ENCODE measurements around the gene HTT.
A peak's percentile ranks its signal among the peaks of the same experiment; 100 is the strongest.

HTT gene

DNA sequence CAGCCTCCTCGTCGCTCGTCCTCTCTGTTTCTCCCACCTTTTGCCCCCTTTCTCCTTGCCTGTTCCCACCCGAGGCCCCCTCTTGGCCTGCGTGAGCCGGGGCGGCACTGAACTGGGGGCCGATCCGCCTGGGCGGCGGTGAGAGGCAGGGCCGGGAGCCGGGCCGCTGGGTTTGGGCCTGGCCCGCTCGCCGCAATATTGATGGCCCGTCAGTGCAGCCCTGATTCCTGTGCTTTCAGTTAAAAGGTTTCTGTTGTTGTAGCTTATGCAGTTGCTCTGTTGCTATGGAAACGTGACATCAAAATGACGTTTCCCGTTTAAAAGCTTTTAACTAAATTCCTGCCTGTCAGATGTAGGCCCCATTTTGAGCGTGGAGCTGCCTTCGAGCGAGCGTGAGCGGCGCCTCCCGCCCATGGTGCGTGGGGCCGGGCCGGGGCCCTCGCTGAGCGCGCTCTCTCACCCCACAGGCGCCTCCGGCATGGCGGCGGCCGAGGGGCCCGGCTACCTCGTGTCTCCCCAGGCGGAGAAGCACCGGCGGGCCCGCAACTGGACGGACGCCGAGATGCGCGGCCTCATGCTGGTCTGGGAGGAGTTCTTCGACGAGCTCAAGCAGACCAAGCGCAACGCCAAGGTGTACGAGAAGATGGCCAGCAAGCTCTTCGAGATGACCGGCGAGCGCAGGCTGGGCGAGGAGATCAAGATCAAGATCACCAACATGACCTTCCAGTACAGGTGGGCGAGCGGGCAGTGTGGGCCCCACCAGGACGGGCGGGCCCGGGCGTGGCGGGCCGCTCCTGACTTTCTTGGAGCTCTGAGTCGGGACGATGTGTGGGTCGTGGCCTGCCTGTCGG, 174.6 kb downstream of the HTT start, which contains the start of gene MSANTD1:
Gene MSANTD1, plus strand, starts transcription at position 349 of the 851 bp plus-strand sequence. Its CDS starts 64 bp downstream, at position 413.
- peak; percentile 38 for DNase-seq (ENCODE audit: low read depth)

- no peak for DNase-seq (ENCODE audit: low read depth)
These were observed 175.4 kb downstream of the HTT start for GRCh38 chr4:3249711-3250437.

GRCh38 chr4:3250438-3250955, 176.0 kb downstream of the HTT start:
- DNase-seq (ENCODE audit: low read depth) = no peak

DNA sequence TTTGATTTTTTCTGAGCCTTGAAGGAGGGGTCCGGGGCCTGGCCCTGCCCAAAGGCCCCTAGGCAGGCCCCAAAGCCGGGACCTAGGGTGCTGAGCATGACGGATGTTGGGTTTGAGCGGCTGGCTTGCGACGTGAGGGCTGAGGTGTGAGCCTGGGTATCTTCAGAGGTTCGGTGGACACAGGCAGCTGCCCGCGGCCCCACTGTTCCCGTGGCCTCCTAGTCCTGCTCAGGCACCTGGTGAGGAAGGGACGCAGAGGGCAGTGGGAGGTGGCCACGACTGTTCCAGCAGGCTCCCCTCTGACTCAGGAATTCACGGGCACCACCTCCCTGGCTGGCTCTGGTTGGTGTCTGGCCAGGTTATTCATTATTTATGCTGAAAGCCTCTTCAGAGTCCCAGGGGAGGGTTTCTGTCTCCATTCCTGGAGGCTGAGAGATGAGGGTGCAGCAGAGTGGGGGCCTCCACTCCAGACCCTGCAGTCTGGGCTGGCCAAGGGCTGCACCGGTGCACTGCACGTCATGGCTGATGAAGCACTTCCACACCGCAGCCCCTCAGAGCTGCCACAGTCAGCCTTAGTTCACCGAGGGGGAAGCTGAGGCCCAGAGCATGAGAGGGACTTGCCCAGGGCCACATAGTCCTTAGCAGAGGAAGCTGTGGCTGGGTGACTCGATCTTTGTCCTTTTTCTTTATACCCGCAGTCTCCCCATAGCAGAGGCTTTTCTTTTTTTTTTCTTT, 176.6 kb downstream of the HTT start:
- no peak for DNase-seq (ENCODE audit: low read depth)

DNA sequence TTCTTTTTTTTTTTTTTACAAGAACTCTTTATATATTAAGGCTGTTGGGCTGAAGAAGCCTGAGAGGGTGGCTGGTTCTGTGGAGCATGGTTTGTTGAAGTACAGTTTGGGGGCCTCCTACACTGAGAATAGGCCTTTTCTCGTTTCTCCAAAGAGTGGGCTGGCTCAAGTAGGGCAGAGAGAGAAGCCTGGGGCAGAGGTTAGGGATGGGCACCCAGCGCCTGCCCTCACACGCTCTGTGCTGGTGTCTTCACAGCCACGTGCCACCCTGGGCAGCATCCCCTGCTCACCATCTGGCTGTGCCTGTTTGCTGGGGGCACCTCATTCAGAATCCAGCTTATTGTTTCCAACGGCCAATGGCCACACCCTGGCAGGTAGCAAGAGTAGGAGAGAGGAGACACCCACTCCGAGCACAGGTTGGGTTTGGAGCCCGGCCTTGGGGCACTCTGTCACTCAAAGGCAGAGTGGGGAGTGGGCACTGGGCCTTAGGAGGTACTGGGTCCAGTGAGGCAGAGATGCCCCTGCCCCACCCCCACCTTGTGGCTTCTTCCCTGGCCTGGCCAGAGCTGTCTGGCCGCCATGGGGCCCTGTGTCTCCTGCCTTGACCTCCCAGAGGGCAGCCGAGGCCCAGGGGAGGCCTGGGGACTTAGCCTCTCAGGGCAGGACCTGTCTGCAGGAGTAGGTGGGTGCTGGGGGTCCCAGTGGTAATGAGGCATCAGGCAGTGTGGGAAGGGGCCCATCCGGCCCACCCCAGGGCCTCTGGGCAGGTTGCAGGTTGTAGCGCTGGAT, 177.4 kb downstream of the HTT start:
- DNase-seq (ENCODE audit: low read depth) = no peak

DNA sequence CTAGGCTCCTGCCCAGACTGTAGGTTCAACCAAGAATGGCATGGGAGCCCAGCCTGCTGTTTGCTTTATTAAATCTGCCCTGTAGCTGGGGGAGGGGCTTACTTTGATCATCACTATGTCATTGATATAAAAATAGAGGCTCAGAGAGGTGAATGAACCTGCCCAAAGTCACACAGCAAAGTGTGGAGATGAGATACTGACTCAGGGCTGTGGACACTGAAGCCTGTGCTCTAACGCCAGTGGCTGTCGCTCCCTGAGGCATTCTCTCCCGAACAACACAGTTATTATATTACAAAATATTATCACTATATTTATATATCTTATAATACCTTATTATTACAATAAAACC, 178.0 kb downstream of the HTT start:
- DNase-seq (ENCODE audit: low read depth) = no peak

DNA sequence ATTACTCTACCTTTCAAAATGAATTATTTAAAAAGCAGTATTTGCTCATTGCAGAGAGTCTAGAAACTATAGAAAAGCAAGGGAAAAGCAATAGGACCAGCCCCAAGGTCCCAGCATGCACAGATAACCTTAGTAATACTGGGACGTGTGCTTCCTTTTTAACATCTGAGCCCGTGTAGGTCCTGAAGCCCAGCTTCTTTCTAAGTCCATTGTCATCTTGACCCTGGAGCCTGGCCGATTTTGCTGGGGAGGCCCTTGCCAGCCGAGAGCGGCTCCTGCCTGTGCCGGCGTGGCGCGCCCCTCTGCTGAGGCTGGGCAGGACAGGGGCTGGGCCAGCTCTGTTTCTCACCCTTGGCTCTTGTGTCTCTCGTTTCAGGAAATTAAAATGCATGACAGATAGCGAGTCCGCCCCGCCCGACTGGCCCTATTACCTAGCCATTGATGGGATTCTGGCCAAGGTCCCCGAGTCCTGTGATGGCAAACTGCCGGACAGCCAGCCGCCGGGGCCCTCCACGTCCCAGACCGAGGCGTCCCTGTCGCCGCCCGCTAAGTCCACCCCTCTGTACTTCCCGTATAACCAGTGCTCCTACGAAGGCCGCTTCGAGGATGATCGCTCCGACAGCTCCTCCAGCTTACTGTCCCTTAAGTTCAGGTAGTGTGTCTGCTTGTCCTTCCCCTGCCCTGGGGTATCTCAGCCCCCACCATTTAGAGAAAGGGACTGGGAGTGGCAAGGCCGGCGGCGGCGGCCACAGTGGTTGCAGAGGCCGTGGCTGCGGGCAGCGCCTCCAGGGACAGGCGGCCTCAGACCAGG, 178.6 kb downstream of the HTT start:
- DNase-seq (ENCODE audit: low read depth) = no peak

DNA sequence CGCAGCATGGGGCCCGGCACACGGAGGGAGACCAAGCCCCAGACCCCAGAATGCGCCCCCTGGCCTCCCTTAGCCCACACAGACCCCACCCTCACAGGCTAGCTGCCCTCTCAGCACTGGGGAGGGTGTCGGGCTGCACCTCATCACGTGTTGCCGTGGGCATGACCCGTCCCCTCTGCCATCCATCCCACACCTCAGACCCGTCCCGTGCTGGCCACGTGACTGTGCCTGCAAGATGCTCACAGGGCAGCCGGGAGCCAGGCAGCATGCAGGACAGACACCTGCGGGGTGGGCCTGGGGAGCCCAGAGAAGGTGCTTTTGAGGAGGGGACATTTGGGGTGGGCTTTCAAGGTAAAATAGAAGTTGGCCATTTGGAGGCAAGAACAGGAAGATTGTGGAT, 179.3 kb downstream of the HTT start:
- no peak for DNase-seq (ENCODE audit: low read depth)

- no peak for DNase-seq (ENCODE audit: low read depth)
These were observed 180.0 kb downstream of the HTT start for GRCh38 chr4:3254302-3255131.

DNA sequence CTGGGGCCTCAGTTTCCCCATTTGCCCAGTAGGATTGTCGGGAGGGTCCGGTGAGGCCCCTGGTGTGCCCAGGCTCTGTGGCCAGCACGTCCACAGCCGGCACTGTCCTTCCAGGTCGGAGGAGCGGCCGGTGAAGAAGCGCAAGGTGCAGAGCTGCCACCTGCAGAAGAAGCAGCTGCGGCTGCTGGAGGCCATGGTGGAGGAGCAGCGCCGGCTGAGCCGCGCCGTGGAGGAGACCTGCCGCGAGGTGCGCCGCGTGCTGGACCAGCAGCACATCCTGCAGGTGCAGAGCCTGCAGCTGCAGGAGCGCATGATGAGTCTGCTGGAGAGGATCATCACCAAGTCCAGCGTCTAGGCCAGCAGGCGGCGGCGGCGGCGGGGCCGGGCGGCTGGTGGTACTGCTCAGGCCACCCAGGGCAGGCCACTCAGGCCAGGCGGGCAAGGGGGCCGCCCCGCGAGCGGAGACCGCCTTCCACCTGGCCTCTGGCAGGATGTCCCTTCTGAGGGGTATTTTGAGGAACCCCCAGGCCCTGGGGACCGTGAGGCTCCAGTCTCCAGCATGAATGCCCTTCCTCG, 181.2 kb downstream of the HTT start:
- no peak for DNase-seq (ENCODE audit: low read depth)

DNA sequence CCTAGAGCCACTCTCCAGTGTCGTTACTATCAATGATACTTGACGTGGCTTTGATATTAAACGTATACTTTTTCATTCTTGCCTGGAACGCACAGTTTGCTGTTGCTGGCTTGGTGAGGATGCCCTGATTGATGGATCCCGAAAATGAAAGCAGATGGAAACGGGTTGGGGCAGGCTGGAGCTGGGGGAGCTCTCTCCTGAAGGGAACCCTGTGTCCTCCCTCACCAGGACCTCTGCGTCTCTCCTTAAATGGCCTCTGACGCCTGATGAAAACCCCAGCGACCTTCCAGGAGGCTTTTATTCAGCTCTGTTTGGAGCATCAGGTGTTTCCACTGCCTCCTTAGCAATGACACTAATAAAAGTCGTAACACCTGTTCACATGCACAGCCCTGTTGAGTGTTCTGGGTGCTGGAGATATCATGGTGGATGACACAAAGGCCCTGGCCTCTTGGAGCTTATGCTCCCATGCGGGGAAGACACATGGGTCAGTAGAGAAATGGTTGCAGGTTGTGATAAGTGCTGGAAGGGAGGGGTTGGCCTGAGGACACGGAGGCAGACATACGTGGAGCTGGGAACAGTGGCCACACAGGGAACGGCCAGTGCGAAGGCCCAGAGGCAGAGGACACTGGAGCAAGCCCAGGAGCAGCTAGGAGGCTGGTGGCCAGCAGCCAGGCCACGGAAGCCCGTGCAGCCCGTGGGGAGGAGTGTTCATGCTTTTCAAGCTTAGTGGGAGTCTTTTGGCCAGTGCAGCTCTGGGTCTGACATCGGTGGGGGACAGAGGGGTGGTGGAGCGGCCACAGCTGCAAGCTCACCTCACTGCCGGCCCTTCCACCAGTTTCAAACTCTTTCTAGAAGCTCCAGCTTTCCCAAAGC, 182.0 kb downstream of the HTT start:
- DNase-seq (ENCODE audit: low read depth) = no peak

DNA sequence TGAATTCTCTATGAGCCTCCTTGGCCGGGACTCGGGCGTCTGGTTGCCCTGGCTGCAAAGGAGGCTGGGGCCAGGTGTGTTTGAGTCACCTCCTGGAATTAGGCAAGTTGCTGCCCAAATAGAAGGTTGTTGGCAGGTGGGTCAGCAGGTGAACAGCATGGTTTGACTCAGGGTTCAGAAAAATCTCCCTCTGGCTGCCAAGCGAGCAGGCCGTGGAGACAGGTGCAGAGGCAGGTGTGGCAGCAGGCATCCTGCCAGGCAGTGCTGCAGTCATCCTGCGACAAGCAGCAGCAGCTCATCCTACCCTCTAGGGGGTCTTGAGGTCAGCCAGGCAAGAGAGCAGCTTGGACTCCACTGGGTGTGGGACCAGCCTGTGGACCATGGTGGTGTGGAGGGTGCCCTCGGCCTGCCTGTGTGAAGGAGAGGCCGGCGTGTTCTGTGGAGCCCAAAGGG, 182.6 kb downstream of the HTT start:
- DNase-seq (ENCODE audit: low read depth) = no peak

GRCh38 chr4:3257556-3258482, 183.3 kb downstream of the HTT start:
- peak; percentile 84 for DNase-seq (ENCODE audit: low read depth)

DNA sequence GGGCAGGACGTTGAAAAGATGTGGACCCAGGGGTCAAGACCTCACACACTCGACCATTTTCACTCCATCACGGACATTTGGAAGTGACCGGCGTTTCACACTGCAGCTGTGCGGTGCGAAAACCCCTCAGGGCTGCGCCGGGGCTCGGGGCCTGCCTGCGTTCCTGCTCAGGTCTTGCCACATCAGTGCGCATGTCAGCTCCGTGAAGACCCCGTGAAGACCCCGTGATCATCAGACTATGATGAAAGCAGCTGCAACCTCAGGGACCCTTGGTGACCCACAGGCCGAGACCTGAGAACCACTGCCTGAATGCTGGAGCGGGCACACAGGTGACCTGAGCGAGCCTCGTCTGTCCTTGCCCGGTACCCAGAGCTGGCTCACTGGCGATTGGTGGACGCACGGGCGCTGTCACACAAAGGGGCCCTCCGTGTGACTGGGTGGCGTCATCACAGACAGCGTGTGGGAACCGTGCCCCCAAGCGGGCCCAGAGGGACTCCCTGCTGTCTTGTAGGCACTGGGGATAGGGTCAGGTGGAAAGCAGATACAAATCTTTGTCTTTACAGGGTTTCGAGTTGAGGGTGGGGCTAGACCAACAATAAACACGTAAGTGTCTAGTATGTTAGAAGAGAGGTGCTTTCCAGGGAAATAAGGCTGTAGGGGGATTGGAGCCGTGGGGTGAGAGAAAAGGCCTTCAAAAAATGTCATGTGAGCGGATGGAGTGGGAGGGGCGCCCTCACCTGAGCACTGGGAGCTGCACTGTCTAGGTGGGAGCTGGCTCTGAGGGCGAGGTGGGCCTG, 187.1 kb downstream of the HTT start:
- DNase-seq (ENCODE audit: low read depth) = no peak

- DNase-seq (ENCODE audit: low read depth) = no peak
These were observed 187.9 kb downstream of the HTT start for GRCh38 chr4:3262208-3263052.
